BLaER1 (cell line): ENCODE measurements around the gene RNF112.

Source experiments
- H3K27ac ChIP-seq: shearing (Covaris generic); formaldehyde crosslinking; 2 replicates; pipeline ENCODE4 v1.8.1; 2022
- H3K27me3 ChIP-seq: shearing (Covaris generic); formaldehyde crosslinking; 2 replicates; pipeline ENCODE4 v1.8.1; 2022
- H3K36me3 ChIP-seq: shearing (Covaris generic); formaldehyde crosslinking; 2 replicates; pipeline ENCODE4 v1.8.1; 2022
- H3K4me1 ChIP-seq: shearing (Covaris generic); formaldehyde crosslinking; 2 replicates; pipeline ENCODE4 v1.8.1; 2022
- H3K4me2 ChIP-seq: shearing (Covaris generic); formaldehyde crosslinking; 2 replicates; pipeline ENCODE4 v1.8.1; 2022
- H3K4me3 ChIP-seq: shearing (Covaris generic); formaldehyde crosslinking; 2 replicates; pipeline ENCODE4 v1.8.1; 2022
- H3K9ac ChIP-seq: shearing (Covaris generic); formaldehyde crosslinking; 2 replicates; pipeline ENCODE4 v1.8.1; 2022
- H3K9me3 ChIP-seq: shearing (Covaris generic); formaldehyde crosslinking; 2 replicates; pipeline ENCODE4 v1.8.1; 2022
- H4K20me1 ChIP-seq: shearing (Covaris generic); formaldehyde crosslinking; 2 replicates; pipeline ENCODE4 v1.8.1; 2022
- Cebpa-rat ChIP-seq: shearing (Covaris generic); IDR thresholded peaks from 2 replicates; pipeline ENCODE4 v1.8.1; 2022

RNF112 gene

DNA sequence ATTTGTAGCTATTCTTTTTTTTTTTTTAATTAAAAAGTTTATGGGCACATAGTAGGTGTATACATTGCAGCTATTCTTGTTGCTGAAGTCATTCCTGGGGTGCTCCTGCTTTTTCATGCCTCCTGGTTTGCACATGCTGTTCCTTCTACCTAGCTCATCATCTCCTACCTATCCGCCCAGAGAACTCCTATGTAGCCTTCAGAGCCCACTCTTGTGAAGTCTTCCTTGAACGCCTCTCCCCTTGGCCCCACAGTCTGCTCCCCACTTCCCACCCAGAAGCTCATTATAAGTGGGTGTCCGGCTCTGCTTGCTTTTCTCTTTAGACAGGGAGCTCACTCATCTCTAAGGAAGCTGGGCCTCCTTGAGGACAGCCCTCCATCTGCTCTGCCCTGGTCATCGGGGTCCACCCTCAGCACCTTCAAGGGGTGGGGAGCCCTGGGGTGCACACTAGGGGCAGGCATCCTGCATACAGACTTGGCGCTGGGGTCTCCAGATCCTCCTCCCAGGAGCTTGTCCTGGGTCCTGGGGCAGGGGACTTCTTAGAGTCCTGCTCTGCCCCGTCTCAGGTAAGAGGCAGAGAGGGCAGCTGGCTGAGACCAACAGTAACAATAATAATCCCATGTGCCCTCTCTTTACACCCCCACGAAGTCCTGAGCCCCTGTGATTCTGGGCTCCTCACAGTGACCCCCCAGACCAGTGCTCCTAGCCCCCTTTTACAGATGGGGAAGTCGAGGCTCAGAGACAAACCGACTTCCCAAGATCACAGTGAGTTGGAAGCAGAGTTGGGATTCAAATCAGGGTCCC, 45.0 kb upstream of the RNF112 start:
- Histone ChIP-seq H3K4me3 (no peak overlapping the region), H4K20me1 (peaks cover 40% of the 10 kb centered on the region), H3K27ac (no peak overlapping the region), H3K4me2 (no peak overlapping the region), H3K36me3 (no peaks in the 10 kb centered on the region), H3K9me3 (no peaks in the 10 kb centered on the region), H3K4me1 (peaks cover 31% of the 10 kb centered on the region), H3K9ac (no peak overlapping the region), H3K27me3 (0 out of 2 replicates have a peak, but pooled peaks cover 11% of the 10 kb centered on the region)
- TF ChIP-seq Cebpa-rat = no peak

DNA sequence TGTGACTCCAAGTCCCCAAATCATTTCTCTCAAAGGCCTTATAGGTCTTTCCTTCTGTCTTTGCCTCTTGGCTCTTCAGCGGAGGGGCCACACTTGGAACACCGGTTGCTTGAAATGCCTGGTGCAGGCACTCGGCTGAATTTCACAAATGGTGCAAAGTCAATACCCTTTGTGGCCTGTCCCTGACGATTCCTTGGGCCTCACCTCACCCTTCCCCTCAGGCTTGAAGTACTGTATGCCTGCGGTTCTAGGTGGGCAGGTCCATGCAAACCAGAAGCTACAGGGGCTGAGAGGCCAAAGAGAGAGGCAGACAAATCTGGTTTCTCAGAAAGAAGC, 44.4 kb upstream of the RNF112 start:
- Histone ChIP-seq H3K9me3 (no peaks in the 10 kb centered on the region), H3K9ac (no peak overlapping the region), H4K20me1 (peaks cover 46% of the 10 kb centered on the region), H3K4me3 (no peak overlapping the region), H3K36me3 (no peaks in the 10 kb centered on the region), H3K27ac (no peak overlapping the region), H3K27me3 (0 out of 2 replicates have a peak, but pooled peaks cover 11% of the 10 kb centered on the region), H3K4me2 (no peak overlapping the region), H3K4me1 (peaks cover 37% of the 10 kb centered on the region)
- TF ChIP-seq Cebpa-rat = no peak

DNA sequence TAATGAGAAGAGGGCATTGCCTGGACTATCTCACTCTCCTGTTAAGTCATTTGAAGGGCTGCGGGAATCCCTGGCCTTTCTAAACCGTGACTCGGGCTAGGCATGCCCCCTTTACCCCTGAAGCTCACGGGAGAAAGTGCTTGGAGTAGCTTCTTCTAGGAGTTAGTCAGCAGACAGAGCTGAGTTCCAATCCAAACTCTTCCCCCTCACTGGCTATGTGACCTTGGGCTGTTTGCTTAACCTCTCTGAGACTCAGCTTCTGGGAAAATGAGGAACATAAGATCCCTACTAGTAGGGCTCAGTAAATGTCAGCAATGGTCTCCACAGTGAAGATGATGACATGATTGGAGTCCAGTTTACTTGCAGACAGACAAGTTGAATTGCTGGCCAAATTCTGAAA, 42.8 kb upstream of the RNF112 start:
- H3K27ac ChIP-seq = no peak overlapping the region
- H3K9me3 ChIP-seq = no peaks in the 10 kb centered on the region
- H3K4me2 ChIP-seq = no peak overlapping the region
- 0 out of 2 replicates have a peak, but pooled peaks cover 9% of the 10 kb centered on the region for H3K27me3 ChIP-seq
- TF ChIP-seq Cebpa-rat = no peak
- no peak overlapping the region for H3K4me3 ChIP-seq
- no peaks in the 10 kb centered on the region for H3K36me3 ChIP-seq
- H3K9ac ChIP-seq = no peak overlapping the region
- peaks cover 37% of the 10 kb centered on the region for H3K4me1 ChIP-seq
- peaks cover 59% of the 10 kb centered on the region for H4K20me1 ChIP-seq

DNA sequence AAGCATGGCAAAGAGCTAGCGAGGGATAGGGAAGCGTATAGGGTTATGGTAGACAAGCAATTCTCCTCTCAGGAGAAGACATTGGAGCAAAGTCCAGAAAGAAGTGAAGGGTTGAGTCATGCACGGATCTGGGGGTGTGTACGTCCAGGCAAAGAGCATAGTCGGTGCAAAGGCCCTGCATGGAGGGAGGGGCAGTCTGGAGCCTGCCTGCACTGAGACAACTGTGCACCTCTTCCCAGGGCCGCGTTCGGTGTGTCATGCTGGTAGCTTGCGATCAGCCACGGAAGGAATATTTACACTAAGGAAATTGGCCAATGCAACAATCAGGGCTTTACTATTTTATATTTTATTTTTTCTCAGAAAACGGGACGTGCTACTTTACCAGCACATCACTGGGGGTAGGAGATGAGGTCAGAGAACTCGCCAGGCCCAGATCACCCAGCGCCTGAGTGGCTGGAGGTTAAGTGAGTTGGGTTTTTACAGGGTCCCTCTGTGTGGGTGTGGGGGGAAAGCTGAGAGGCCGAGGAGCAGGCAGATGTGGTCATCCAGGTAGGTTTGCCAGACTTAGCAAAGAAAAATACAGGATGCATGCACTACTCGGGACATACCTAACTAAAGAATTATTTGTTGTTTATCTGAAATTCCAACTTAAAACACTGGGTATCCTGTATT, 41.8 kb upstream of the RNF112 start:
- Histone ChIP-seq H3K27me3 (0 out of 2 replicates have a peak, but pooled peaks cover 5% of the 10 kb centered on the region), H4K20me1 (peaks cover 56% of the 10 kb centered on the region), H3K4me3 (no peak overlapping the region), H3K4me1 (peaks cover 35% of the 10 kb centered on the region), H3K9ac (no peak overlapping the region), H3K4me2 (peak overlapping the region; percentile 85), H3K9me3 (no peaks in the 10 kb centered on the region), H3K27ac (no peak overlapping the region), H3K36me3 (no peaks in the 10 kb centered on the region)
- TF ChIP-seq Cebpa-rat = no peak

DNA sequence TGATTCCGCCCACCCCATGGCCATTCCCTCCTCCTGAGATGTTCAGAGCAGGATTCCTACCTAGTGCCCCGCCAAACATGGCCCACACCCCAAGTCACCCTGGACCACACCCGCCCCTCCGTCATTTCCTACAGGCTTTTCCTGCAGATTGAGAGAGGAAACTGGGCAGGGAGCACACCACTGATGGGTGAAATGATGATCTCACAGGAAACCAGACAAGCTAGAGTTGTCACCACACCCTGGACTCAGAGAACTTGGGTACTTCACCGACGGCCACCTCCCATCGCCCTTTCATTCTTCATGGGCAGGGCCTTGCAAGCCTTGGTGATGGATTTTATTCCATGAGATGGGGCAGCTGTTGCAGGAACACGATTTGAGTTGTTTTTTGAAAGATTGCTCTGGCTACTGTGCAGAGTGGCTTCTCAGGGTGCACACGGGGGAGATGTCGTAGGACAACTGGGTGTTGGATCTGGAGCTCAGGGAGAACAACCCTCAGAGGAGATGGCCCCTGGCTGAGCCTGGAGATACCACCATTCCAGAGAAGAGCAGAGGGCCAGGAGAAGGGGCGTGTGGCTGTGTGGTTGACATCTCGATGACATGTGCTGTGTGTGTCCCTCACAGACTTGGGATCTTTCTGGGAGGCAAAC, 41.1 kb upstream of the RNF112 start:
- Histone ChIP-seq H3K36me3 (no peaks in the 10 kb centered on the region), H3K4me3 (no peak overlapping the region), H3K4me2 (peak overlapping the region; percentile 85), H3K9ac (no peak overlapping the region), H3K27me3 (0 out of 2 replicates have a peak, but pooled peaks cover 3% of the 10 kb centered on the region), H3K9me3 (no peaks in the 10 kb centered on the region), H4K20me1 (peaks cover 48% of the 10 kb centered on the region), H3K27ac (no peak overlapping the region), H3K4me1 (peaks cover 35% of the 10 kb centered on the region)
- no peak for TF ChIP-seq Cebpa-rat

DNA sequence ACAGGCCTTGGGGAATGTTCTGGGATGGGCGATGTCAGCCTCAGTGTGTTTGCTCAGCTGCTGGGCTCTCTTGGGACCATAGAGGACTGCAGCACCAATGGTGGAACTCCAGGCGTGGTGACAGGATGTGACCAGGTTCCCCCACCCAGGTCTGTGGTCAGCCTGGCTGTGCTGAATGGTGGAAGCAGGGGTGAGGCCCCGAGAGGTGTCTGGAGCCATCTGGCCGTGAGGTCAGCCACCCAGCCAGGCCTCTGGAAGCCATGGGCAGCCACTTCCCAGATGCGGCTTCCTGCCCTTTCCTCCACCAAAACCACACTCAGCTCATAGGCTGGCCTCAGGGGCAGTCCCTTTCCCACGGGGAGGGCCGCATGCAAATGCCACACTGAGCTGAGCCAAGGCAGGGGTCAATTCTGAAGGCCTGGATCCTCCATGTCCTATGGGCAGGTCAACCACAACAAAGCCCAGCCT, 40.5 kb upstream of the RNF112 start:
- H3K27me3 ChIP-seq = no peaks in the 10 kb centered on the region
- TF ChIP-seq Cebpa-rat = no peak
- no peaks in the 10 kb centered on the region for H3K9me3 ChIP-seq
- peaks cover 35% of the 10 kb centered on the region for H3K4me1 ChIP-seq
- H3K9ac ChIP-seq = no peak overlapping the region
- peak overlapping the region; percentile 85 for H3K4me2 ChIP-seq
- H3K36me3 ChIP-seq = no peaks in the 10 kb centered on the region
- H4K20me1 ChIP-seq = peaks cover 48% of the 10 kb centered on the region
- no peak overlapping the region for H3K4me3 ChIP-seq
- H3K27ac ChIP-seq = no peak overlapping the region

DNA sequence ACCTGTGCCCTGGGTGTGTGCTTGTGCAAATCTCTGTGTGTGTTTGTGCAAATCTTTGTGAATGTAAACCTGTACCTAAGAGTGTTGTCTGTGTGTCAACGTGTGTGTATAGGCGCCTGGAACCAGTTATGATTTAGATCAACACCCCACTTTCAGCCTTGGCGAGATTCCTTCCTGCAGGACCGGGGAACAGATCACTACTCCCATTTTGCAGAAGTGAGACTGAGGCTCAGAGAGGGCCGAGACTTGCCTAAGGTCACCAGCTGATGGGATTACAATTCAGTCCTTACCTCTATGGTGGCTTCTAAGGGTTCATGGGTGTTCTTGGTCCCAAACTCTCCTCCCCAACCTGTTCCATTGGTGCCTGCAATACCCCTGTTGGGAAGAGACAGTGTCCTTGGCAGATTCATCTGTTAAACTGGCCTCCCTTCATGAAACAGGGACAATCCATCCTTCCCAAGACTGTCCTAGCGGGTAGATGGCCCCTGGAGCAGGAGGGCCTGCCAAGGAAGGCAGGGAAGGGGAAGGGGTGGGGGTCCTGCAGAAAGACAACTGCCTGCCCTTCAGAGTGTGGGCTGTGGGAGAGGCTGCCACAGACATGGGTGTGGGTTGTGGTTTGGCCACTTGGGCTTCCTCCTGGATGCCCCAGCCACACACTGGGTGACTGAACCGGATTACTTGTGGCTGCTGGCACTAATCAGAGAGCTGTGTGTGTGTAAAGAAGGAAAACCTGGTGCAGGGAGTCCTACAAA, 39.6 kb upstream of the RNF112 start:
- H3K4me3 ChIP-seq = no peak overlapping the region
- no peaks in the 10 kb centered on the region for H3K27me3 ChIP-seq
- H4K20me1 ChIP-seq = peaks cover 48% of the 10 kb centered on the region
- H3K4me2 ChIP-seq = peak overlapping the region; percentile 85
- TF ChIP-seq Cebpa-rat = no peak
- H3K9ac ChIP-seq = no peak overlapping the region
- no peak overlapping the region for H3K27ac ChIP-seq
- peaks cover 37% of the 10 kb centered on the region for H3K4me1 ChIP-seq
- no peaks in the 10 kb centered on the region for H3K36me3 ChIP-seq
- no peaks in the 10 kb centered on the region for H3K9me3 ChIP-seq

DNA sequence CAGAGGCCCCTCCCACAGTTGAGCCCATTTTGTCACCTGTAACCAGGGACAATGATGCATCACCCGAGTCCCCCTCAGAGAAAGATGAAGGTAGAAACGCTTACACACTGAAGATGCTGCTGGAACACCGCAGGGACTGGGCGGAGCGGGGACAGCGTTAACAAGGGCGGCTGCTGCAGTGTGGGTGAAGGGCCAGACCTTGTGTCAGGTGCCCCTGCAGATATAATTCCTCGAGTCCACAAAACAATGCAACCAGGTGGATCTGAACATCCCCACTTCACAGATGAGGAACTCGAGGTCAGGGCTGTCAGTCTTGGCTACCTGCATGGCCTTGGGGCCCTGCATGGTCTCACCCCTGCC, 39.0 kb upstream of the RNF112 start:
- peaks cover 43% of the 10 kb centered on the region for H3K4me1 ChIP-seq
- no peaks in the 10 kb centered on the region for H3K9me3 ChIP-seq
- H3K27me3 ChIP-seq = no peaks in the 10 kb centered on the region
- H3K4me3 ChIP-seq = no peak overlapping the region
- H3K27ac ChIP-seq = no peak overlapping the region
- H3K36me3 ChIP-seq = no peaks in the 10 kb centered on the region
- peak overlapping the region; percentile 85 for H3K4me2 ChIP-seq
- no peak overlapping the region for H3K9ac ChIP-seq
- TF ChIP-seq Cebpa-rat = no peak
- H4K20me1 ChIP-seq = peaks cover 48% of the 10 kb centered on the region

DNA sequence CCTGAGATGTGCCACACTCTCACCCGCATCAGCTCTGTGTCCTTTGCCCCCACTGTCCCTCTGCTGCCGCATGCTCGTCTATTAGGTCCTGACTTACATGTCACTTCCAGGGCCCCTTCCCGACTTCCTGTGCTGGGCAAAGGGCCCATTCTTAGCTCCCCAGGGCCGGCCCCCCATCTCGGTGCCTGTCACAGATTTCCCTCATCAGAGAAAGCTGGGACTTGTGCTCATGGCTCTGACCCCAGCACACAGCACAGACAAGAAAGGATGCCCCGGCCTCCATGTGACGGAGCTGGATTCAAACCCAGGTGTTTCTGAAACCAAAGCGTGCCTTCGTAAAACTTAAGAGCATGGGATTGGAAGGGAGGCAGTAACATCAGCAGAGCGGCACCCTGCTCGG, 38.6 kb upstream of the RNF112 start:
- no peaks in the 10 kb centered on the region for H3K27me3 ChIP-seq

More for the DNA sequence above, 38.6 kb upstream of the RNF112 start:
- peaks cover 46% of the 10 kb centered on the region for H3K4me1 ChIP-seq
- H3K9ac ChIP-seq = no peak overlapping the region
- TF ChIP-seq Cebpa-rat = no peak
- H3K9me3 ChIP-seq = no peaks in the 10 kb centered on the region
- no peaks in the 10 kb centered on the region for H3K36me3 ChIP-seq
- H4K20me1 ChIP-seq = peaks cover 48% of the 10 kb centered on the region
- H3K27ac ChIP-seq = no peak overlapping the region
- H3K4me2 ChIP-seq = peak overlapping the region; percentile 85
- no peak overlapping the region for H3K4me3 ChIP-seq
